Activated CD4-positive, alpha-beta T cell treated with anti-CD3 and anti-CD28 coated beads, Interleukin-2, amount 50 U/mL, for 1 hour (primary cell): ENCODE results near the gene ZNF850.
"Not testable (repeated sequence)": the region's sequence is repeated elsewhere in the genome, so short reads cannot be mapped to it uniquely, and the experiment has no call there.

ENCODE experiments used
- DNase-seq: peaks from one replicate; pipeline ENCODE4 v3.0.0-alpha.2; 2020

Gene ZNF850

GRCh38 chr19:36772311-36773222, at the start of gene ZNF850:
Gene ZNF850, minus strand, starts transcription at chr19:36772807. Its CDS starts 10,201 bp downstream, at chr19:36762606.
- peak; percentile 94 for DNase-seq

- no peak for DNase-seq
Measured at GRCh38 chr19:36821758-36822157, 49.2 kb upstream of the ZNF850 start.

- DNase-seq = no peak
Measured at GRCh38 chr19:36819130-36819630, 46.6 kb upstream of the ZNF850 start.

- DNase-seq = no peak
Measured at GRCh38 chr19:36807029-36807428, 34.4 kb upstream of the ZNF850 start.

GRCh38 chr19:36805364-36805763, 32.8 kb upstream of the ZNF850 start:
- no peak for DNase-seq

GRCh38 chr19:36797786-36798108, 25.1 kb upstream of the ZNF850 start:
- DNase-seq = no peak

- no peak for DNase-seq
Measured at GRCh38 chr19:36796714-36796992, 24.0 kb upstream of the ZNF850 start.

- DNase-seq = not testable (repeated sequence)
Measured at GRCh38 chr19:36791420-36792141, 19.0 kb upstream of the ZNF850 start.

- DNase-seq = no peak
Measured at GRCh38 chr19:36775768-36776167, 3.2 kb upstream of the ZNF850 start.

- no peak for DNase-seq
Measured at GRCh38 chr19:36773223-36773579, 594 bp upstream of the ZNF850 start.

- no peak for DNase-seq
Measured at GRCh38 chr19:36771261-36772231, 1.1 kb downstream of the ZNF850 start.

- no peak for DNase-seq
Measured at GRCh38 chr19:36750066-36750691, 22.4 kb downstream of the ZNF850 start.

- not testable (repeated sequence) for DNase-seq
Measured at GRCh38 chr19:36749613-36750012, 23.0 kb downstream of the ZNF850 start.

- no peak for DNase-seq
Measured at GRCh38 chr19:36748431-36749275, 24.0 kb downstream of the ZNF850 start.

- no peak for DNase-seq
Measured at GRCh38 chr19:36747750-36748149, 24.9 kb downstream of the ZNF850 start.

- DNase-seq = no peak
Measured at GRCh38 chr19:36745870-36746269, 26.7 kb downstream of the ZNF850 start.

- not testable (repeated sequence) for DNase-seq
Measured at GRCh38 chr19:36736166-36736565, 36.4 kb downstream of the ZNF850 start.

GRCh38 chr19:36719687-36720556, 52.7 kb downstream of the ZNF850 start:
- no peak for DNase-seq

GRCh38 chr19:36709423-36709822, 63.2 kb downstream of the ZNF850 start:
- no peak for DNase-seq

GRCh38 chr19:36707134-36707533, 65.5 kb downstream of the ZNF850 start:
- no peak for DNase-seq

- DNase-seq = no peak
Measured at GRCh38 chr19:36688058-36688457, 84.5 kb downstream of the ZNF850 start.
